ENCODE data around the gene SMOC2. TPM values are rescaled to one million over a fixed set of nuclear protein-coding genes. Genes with fewer than 3 reads are reported as not detected.

Gene SMOC2
- total and polyA plus RNA-seq, 2 donors = 61.1 to 176 TPM

GRCh38 chr6:168628176-168628553, 187.2 kb downstream of the SMOC2 start:
- H3K4me3 ChIP-seq (ENCODE audit: low read depth, low read length) = no peak overlapping the region
- H3K36me3 ChIP-seq (ENCODE audit: insufficient read depth) = no peaks in the 10 kb centered on the region
- no peak overlapping the region for H3K27ac ChIP-seq (ENCODE audit: low read depth)
- DNase-seq (ENCODE audit: extremely low spot score) = no peak
- H3K4me1 ChIP-seq (ENCODE audit: insufficient read depth) = no peaks in the 10 kb centered on the region
- WGBS = 47% methylated on average over 6 of the region's 6 CpGs

- H3K36me3 ChIP-seq (ENCODE audit: insufficient read depth) = no peaks in the 10 kb centered on the region
- no peak overlapping the region for H3K27ac ChIP-seq (ENCODE audit: low read depth)
- 94% methylated on average over 19 of the region's 19 CpGs for WGBS
- no peak overlapping the region for H3K4me3 ChIP-seq (ENCODE audit: low read depth, low read length)
- H3K4me1 ChIP-seq (ENCODE audit: insufficient read depth) = no peaks in the 10 kb centered on the region
- no peak for DNase-seq (ENCODE audit: extremely low spot score)
These were observed 187.8 kb downstream of the SMOC2 start for GRCh38 chr6:168628732-168629245.

- Histone ChIP-seq H3K4me1 (ENCODE audit: insufficient read depth) (no peaks in the 10 kb centered on the region), H3K27ac (ENCODE audit: low read depth) (no peak overlapping the region), H3K36me3 (ENCODE audit: insufficient read depth) (no peaks in the 10 kb centered on the region), H3K4me3 (ENCODE audit: low read depth, low read length) (no peak overlapping the region)
- 86% methylated on average over 4 of the region's 4 CpGs for WGBS
- no peak for DNase-seq (ENCODE audit: extremely low spot score)
These were observed 190.6 kb downstream of the SMOC2 start for GRCh38 chr6:168631564-168631963.

- DNase-seq (ENCODE audit: extremely low spot score) = no peak
- H3K36me3 ChIP-seq (ENCODE audit: insufficient read depth) = no peaks in the 10 kb centered on the region
- no peak overlapping the region for H3K27ac ChIP-seq (ENCODE audit: low read depth)
- WGBS = 94% methylated on average over 3 of the region's 3 CpGs
- H3K4me1 ChIP-seq (ENCODE audit: insufficient read depth) = no peaks in the 10 kb centered on the region
- H3K4me3 ChIP-seq (ENCODE audit: low read depth, low read length) = no peak overlapping the region
These were observed 191.7 kb downstream of the SMOC2 start for GRCh38 chr6:168632694-168633093.

GRCh38 chr6:168634541-168635328, 193.8 kb downstream of the SMOC2 start:
- Histone ChIP-seq H3K4me1 (ENCODE audit: insufficient read depth) (no peaks in the 10 kb centered on the region), H3K4me3 (ENCODE audit: low read depth, low read length) (no peak overlapping the region), H3K27ac (ENCODE audit: low read depth) (no peak overlapping the region), H3K36me3 (ENCODE audit: insufficient read depth) (no peaks in the 10 kb centered on the region)
- 21% methylated on average over 10 of the region's 10 CpGs for whole genome bisulfite sequencing
- peak; percentile 66 for DNase-seq (ENCODE audit: extremely low spot score)

- Histone ChIP-seq H3K4me3 (ENCODE audit: low read depth, low read length) (no peak overlapping the region), H3K4me1 (ENCODE audit: insufficient read depth) (no peaks in the 10 kb centered on the region), H3K36me3 (ENCODE audit: insufficient read depth) (no peaks in the 10 kb centered on the region), H3K27ac (ENCODE audit: low read depth) (no peak overlapping the region)
- WGBS = 70% methylated on average over 10 of the region's 11 CpGs
- no peak for DNase-seq (ENCODE audit: extremely low spot score)
These were observed 195.4 kb downstream of the SMOC2 start for GRCh38 chr6:168636147-168637004.

- Histone ChIP-seq H3K4me1 (ENCODE audit: insufficient read depth) (no peaks in the 10 kb centered on the region), H3K4me3 (ENCODE audit: low read depth, low read length) (no peak overlapping the region), H3K27ac (ENCODE audit: low read depth) (no peak overlapping the region), H3K36me3 (ENCODE audit: insufficient read depth) (no peaks in the 10 kb centered on the region)
- WGBS = 74% methylated on average over 10 of the region's 10 CpGs
- DNase-seq (ENCODE audit: extremely low spot score) = no peak
These were observed 196.8 kb downstream of the SMOC2 start for GRCh38 chr6:168637834-168638233.

- Histone ChIP-seq H3K27ac (ENCODE audit: low read depth) (no peak overlapping the region), H3K4me3 (ENCODE audit: low read depth, low read length) (no peak overlapping the region), H3K36me3 (ENCODE audit: insufficient read depth) (no peaks in the 10 kb centered on the region), H3K4me1 (ENCODE audit: insufficient read depth) (no peaks in the 10 kb centered on the region)
- DNase-seq (ENCODE audit: extremely low spot score) = no peak
- 31% methylated on average over 22 of the region's 22 CpGs for WGBS
These were observed 197.7 kb downstream of the SMOC2 start for GRCh38 chr6:168638468-168639271.

- Histone ChIP-seq H3K27ac (ENCODE audit: low read depth) (no peak overlapping the region), H3K4me1 (ENCODE audit: insufficient read depth) (no peaks in the 10 kb centered on the region)
These were observed 199.2 kb downstream of the SMOC2 start for GRCh38 chr6:168640181-168640580.

GRCh38 chr6:168640768-168641167, 199.8 kb downstream of the SMOC2 start:
- Histone ChIP-seq H3K4me1 (ENCODE audit: insufficient read depth) (no peaks in the 10 kb centered on the region), H3K27ac (ENCODE audit: low read depth) (no peak overlapping the region), H3K36me3 (ENCODE audit: insufficient read depth) (no peaks in the 10 kb centered on the region), H3K4me3 (ENCODE audit: low read depth, low read length) (no peak overlapping the region)
- WGBS = 25% methylated on average over 5 of the region's 5 CpGs
- no peak for DNase-seq (ENCODE audit: extremely low spot score)

More at GRCh38 chr6:168640181-168640580, 199.2 kb downstream of the SMOC2 start:
- 69% methylated on average over 8 of the region's 8 CpGs for WGBS
- H3K4me3 ChIP-seq (ENCODE audit: low read depth, low read length) = no peak overlapping the region
- DNase-seq (ENCODE audit: extremely low spot score) = no peak
- no peaks in the 10 kb centered on the region for H3K36me3 ChIP-seq (ENCODE audit: insufficient read depth)

GRCh38 chr6:168641446-168641845, 200.5 kb downstream of the SMOC2 start:
- WGBS = 72% methylated on average over 5 of the region's 5 CpGs
- Histone ChIP-seq H3K4me1 (ENCODE audit: insufficient read depth) (no peaks in the 10 kb centered on the region), H3K27ac (ENCODE audit: low read depth) (no peak overlapping the region), H3K36me3 (ENCODE audit: insufficient read depth) (no peaks in the 10 kb centered on the region), H3K4me3 (ENCODE audit: low read depth, low read length) (no peak overlapping the region)
- no peak for DNase-seq (ENCODE audit: extremely low spot score)

GRCh38 chr6:168643401-168643800, 202.4 kb downstream of the SMOC2 start:
- WGBS = 93% methylated on average over 10 of the region's 10 CpGs
- no peaks in the 10 kb centered on the region for H3K4me1 ChIP-seq (ENCODE audit: insufficient read depth)
- H3K4me3 ChIP-seq (ENCODE audit: low read depth, low read length) = no peak overlapping the region
- no peaks in the 10 kb centered on the region for H3K36me3 ChIP-seq (ENCODE audit: insufficient read depth)
- no peak overlapping the region for H3K27ac ChIP-seq (ENCODE audit: low read depth)
- no peak for DNase-seq (ENCODE audit: extremely low spot score)

- Histone ChIP-seq H3K27ac (ENCODE audit: low read depth) (no peak overlapping the region), H3K36me3 (ENCODE audit: insufficient read depth) (no peaks in the 10 kb centered on the region)
- WGBS = 89% methylated on average over 9 of the region's 9 CpGs
These were observed 204.3 kb downstream of the SMOC2 start for GRCh38 chr6:168645326-168645725.

More at GRCh38 chr6:168645326-168645725, 204.3 kb downstream of the SMOC2 start:
- Histone ChIP-seq H3K4me3 (ENCODE audit: low read depth, low read length) (no peak overlapping the region), H3K4me1 (ENCODE audit: insufficient read depth) (no peaks in the 10 kb centered on the region)
- DNase-seq (ENCODE audit: extremely low spot score) = no peak

All from urinary bladder (tissue), 4 donors.